GM23248 (cell line): Measurements from ENCODE around the gene GREB1. TPM values are rescaled to one million over a fixed set of nuclear protein-coding genes. Genes with fewer than 3 reads are reported as not detected.

Source experiments
- DNase-seq: peaks from one replicate; pipeline ENCODE4 v3.0.0-alpha.2; 2015
- H2AFZ ChIP-seq: fragments of 200-600 bp; sonication (generic); 2 replicates; pipeline ENCODE4 v1.6.1; 2016; ENCODE audit warnings: antibody characterized with exemption
- H3F3A ChIP-seq: fragments of 200-600 bp; sonication (generic); 2 replicates; pipeline ENCODE4 v1.6.1; 2016; ENCODE audit warnings: mild to moderate bottlenecking, antibody characterized with exemption, mixed run types; ENCODE audit not compliant: insufficient read depth
- H3K27ac ChIP-seq: fragments of 200-600 bp; sonication (generic); 2 replicates; pipeline ENCODE4 v1.5.1; 2016; ENCODE audit warnings: mild to moderate bottlenecking
- H3K27me3 ChIP-seq: fragments of 200-600 bp; sonication (generic); replicated peaks from 2 replicates; pipeline ENCODE4 v1.6.1; 2016; ENCODE audit warnings: mild to moderate bottlenecking; ENCODE audit not compliant: insufficient read depth
- H3K36me3 ChIP-seq: fragments of 200-600 bp; sonication (generic); 2 replicates; pipeline ENCODE4 v1.6.1; 2016; ENCODE audit warnings: low read depth, mild to moderate bottlenecking
- H3K4me1 ChIP-seq: fragments of 200-600 bp; sonication (generic); 2 replicates; pipeline ENCODE4 v1.6.1; 2016; ENCODE audit warnings: mild to moderate bottlenecking; ENCODE audit not compliant: insufficient read depth
- H3K4me2 ChIP-seq: fragments of 200-600 bp; sonication (generic); one replicate; pipeline ENCODE4 v1.6.1; 2016; ENCODE audit warnings: mild to moderate bottlenecking; ENCODE audit not compliant: unreplicated experiment
- H3K4me3 ChIP-seq: fragments of 200-600 bp; sonication (generic); 2 replicates; pipeline ENCODE4 v1.5.1; 2016; ENCODE audit warnings: mild to moderate bottlenecking
- H3K79me2 ChIP-seq: fragments of 200-600 bp; sonication (generic); 2 replicates; pipeline ENCODE4 v1.6.1; 2016; ENCODE audit warnings: mild to moderate bottlenecking; ENCODE audit not compliant: insufficient read depth
- H3K9ac ChIP-seq: fragments of 200-600 bp; sonication (generic); 2 replicates; pipeline ENCODE4 v1.6.1; 2016; ENCODE audit warnings: mild to moderate bottlenecking
- H3K9me2 ChIP-seq: fragments of 200-600 bp; sonication (generic); 2 replicates; pipeline ENCODE4 v1.6.1; 2016; ENCODE audit warnings: mixed run types, mild to moderate bottlenecking, moderate library complexity; ENCODE audit not compliant: insufficient read depth
- H3K9me3 ChIP-seq: fragments of 200-600 bp; sonication (generic); one replicate; pipeline ENCODE4 v1.6.1; 2017; ENCODE audit warnings: low read depth
- H4K20me1 ChIP-seq: fragments of 200-600 bp; sonication (generic); 2 replicates; pipeline ENCODE4 v1.6.0; 2016; ENCODE audit not compliant: insufficient read depth
- EZH2 ChIP-seq: fragments of 200-600 bp; sonication (generic); IDR thresholded peaks from 2 replicates; pipeline ENCODE4 v1.6.1; 2018; ENCODE audit warnings: antibody characterized with exemption, mild to moderate bottlenecking; ENCODE audit not compliant: insufficient read depth, poor library complexity, severe bottlenecking
- EZH2phosphoT487 ChIP-seq: fragments of 200-600 bp; sonication (generic); IDR thresholded peaks from 2 replicates; pipeline ENCODE4 v1.6.1; 2018; ENCODE audit warnings: antibody characterized with exemption, moderate library complexity, mild to moderate bottlenecking, low read depth; ENCODE audit not compliant: insufficient read depth
- WGBS, 2 experiments: methylation state at CpG; one replicate each; pipeline ENCODE4 v1.1.6; 2015 to 2017; ENCODE audit warnings: low lambda C conversion rate in 2 of 2, low coverage in 1 of 2; ENCODE audit errors: missing lambda C conversion rate in 2 of 2; 5-methylcytosine and 5-hydroxymethylcytosine counted together
- in situ Hi-C: fragments of 300-500 bp; cut with MboI; formaldehyde crosslinking; loops from 2 replicates; pipeline ENCODE4 v1.15.0; 2020
- polyA plus RNA-seq: library from polyadenylated mRNA; unstranded; fragments of >200 nt; fragmentation: Nextera tagmentation; extraction: Ambion mirVana; gene quantifications from 2 replicates; pipeline ENCODE4 v1.2.1, GENCODE V29; 2016
- total RNA-seq: library from RNA; depleted of rRNA; stranded (reverse); fragments of >200 nt; shearing (Covaris generic); gene quantifications from 2 replicates; pipeline ENCODE4 v1.2.3, GENCODE V29; 2014

The GREB1 gene
- total and polyA plus RNA-seq, 2 experiments from 2014 or later: not detected

DNA sequence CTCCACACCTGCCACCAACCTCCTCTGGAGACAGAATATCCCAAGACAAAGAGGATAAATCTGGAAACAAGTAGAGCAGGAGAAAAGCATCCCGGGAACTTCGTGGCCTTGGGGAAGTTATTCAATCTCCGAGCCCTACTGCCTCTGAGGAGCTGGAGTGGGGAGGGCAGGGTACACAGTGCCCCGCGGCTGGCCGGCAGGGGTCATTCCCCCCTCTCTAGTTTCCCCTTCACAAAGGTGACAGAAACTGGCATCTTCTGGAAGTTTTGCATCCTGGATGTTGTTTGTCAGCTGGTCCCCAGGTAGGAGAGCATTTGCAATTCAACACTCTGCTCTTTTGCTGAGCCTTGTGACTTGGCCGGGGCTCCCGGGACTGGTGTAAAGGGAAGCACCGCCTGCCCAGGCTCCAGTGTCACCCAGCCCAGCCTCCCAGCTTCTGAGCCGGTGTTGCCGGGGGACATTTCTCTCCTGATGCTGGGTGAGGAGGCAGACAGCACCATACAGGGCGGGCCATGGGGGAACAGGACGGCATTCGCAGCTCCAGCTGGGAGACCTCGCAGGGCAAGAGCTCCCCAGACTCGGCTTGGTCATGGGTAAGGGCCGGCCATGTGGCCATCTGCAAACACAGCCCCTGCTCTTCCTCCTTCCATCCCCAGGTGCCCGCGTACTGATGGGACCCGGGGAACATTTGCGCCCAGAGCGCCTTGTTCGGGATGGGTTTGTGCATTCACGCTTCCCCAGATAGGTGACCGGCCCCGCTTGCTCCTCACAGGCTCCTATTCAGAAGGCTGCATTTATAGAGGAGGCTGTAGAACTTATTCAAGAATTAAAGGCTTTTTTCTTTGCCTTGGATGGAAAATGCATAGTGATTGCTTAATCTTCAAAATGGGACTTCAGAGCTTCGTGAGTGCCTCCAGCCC, 143.6 kb downstream of the GREB1 start:
- no peak for DNase-seq
- no peaks in the 10 kb centered on the region for H3K79me2 ChIP-seq
- WGBS, 2 experiments: 30 to 33% methylated on average over 27 of the region's 27 CpGs
- H3K36me3 ChIP-seq: no peaks in the 10 kb centered on the region
- in situ Hi-C loops: no loop called here
- peaks cover 54% of the 10 kb centered on the region for H3K27me3 ChIP-seq
- H3K27ac ChIP-seq: no peak overlapping the region
- no peak overlapping the region for H3K4me3 ChIP-seq
- H3K4me1 ChIP-seq: no peaks in the 10 kb centered on the region
- no peaks in the 10 kb centered on the region for H4K20me1 ChIP-seq
- H3F3A ChIP-seq: no peaks in the 10 kb centered on the region
- H3K9me3 ChIP-seq: no peaks in the 10 kb centered on the region
- TF ChIP-seq EZH2phosphoT487 (no peak), EZH2 (no peak)
- no peaks in the 10 kb centered on the region for H3K9me2 ChIP-seq
- no peak overlapping the region for H3K4me2 ChIP-seq
- no peak overlapping the region for H3K9ac ChIP-seq
- H2AFZ ChIP-seq: no peak overlapping the region

DNA sequence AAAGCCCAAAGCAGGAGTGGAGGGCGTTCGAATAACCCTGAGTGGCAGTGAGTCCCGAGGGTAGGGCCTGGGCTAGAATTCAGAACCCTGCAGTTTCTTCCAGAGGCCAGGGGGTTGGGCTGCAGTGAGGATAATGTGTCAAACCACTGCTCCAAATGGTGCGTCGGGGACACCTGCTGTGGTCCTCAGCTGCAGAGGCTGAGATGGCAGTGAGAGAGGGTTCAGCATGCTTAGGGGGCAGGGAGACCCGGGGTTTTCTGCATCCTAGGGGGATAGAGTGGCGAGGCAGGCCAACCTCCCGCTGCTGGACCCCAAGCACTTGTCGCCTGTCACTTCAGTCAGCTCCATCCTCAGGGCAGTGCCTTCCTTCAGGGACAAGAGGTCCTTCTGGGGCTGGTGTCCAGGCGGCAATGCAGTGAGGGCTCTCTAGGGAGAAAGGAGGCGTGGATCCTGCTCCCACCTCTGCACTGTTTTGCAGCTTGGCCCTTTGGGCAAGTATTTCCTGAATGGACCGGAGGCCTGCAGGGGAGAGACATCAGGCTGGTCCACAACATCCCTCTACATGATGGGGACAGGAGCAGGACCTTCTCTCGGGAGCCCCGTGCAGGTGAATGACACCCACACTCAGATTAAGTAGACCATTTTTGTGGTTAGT, 144.6 kb downstream of the GREB1 start:
- Histone ChIP-seq H3K9me2 (no peaks in the 10 kb centered on the region), H3K27ac (no peak overlapping the region), H2AFZ (no peak overlapping the region), H4K20me1 (no peaks in the 10 kb centered on the region), H3K9ac (no peak overlapping the region), H3K4me1 (no peaks in the 10 kb centered on the region), H3K79me2 (no peaks in the 10 kb centered on the region), H3K4me2 (no peak overlapping the region), H3K27me3 (peaks cover 53% of the 10 kb centered on the region), H3K9me3 (no peaks in the 10 kb centered on the region), H3K36me3 (no peaks in the 10 kb centered on the region), H3F3A (no peaks in the 10 kb centered on the region), H3K4me3 (no peak overlapping the region)
- 49 to 57% methylated on average over 14 of the region's 14 CpGs for WGBS, 2 experiments
- TF ChIP-seq EZH2 (no peak), EZH2phosphoT487 (no peak)
- in situ Hi-C loops: no loop called here
- DNase-seq: no peak

DNA sequence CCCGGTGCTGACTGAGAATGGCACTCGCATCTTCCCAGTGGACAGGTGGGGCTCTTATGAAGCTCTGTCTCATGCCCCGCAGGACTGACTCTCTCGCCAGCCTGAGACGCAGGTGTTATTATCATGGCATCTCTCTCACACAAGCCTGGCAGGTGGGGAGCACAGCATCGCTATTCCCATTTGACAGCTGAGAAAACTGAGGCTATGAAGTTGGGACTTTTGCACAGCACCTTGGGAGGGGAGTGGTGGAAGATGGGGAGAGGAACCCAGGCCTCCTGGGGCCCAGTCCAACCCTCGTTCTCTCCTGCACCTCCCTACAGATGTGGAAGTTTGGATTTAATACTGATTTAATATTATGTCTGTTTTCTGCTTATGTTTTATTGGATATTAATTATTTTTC, 145.2 kb downstream of the GREB1 start:
- no peak overlapping the region for H3K4me3 ChIP-seq
- no peaks in the 10 kb centered on the region for H3K4me1 ChIP-seq
- H3K9ac ChIP-seq: no peak overlapping the region
- in situ Hi-C loops: no loop called here
- no peaks in the 10 kb centered on the region for H3F3A ChIP-seq
- H3K79me2 ChIP-seq: no peaks in the 10 kb centered on the region
- H3K9me2 ChIP-seq: no peaks in the 10 kb centered on the region
- no peak overlapping the region for H3K4me2 ChIP-seq
- no peaks in the 10 kb centered on the region for H3K36me3 ChIP-seq
- peaks cover 53% of the 10 kb centered on the region for H3K27me3 ChIP-seq
- no peak for DNase-seq
- no peak overlapping the region for H3K27ac ChIP-seq
- no peak for TF ChIP-seq EZH2
- TF ChIP-seq EZH2phosphoT487: no peak
- 57 to 59% methylated on average over 7 of the region's 7 CpGs for WGBS, 2 experiments
- no peak overlapping the region for H2AFZ ChIP-seq
- no peaks in the 10 kb centered on the region for H4K20me1 ChIP-seq
- no peaks in the 10 kb centered on the region for H3K9me3 ChIP-seq

DNA sequence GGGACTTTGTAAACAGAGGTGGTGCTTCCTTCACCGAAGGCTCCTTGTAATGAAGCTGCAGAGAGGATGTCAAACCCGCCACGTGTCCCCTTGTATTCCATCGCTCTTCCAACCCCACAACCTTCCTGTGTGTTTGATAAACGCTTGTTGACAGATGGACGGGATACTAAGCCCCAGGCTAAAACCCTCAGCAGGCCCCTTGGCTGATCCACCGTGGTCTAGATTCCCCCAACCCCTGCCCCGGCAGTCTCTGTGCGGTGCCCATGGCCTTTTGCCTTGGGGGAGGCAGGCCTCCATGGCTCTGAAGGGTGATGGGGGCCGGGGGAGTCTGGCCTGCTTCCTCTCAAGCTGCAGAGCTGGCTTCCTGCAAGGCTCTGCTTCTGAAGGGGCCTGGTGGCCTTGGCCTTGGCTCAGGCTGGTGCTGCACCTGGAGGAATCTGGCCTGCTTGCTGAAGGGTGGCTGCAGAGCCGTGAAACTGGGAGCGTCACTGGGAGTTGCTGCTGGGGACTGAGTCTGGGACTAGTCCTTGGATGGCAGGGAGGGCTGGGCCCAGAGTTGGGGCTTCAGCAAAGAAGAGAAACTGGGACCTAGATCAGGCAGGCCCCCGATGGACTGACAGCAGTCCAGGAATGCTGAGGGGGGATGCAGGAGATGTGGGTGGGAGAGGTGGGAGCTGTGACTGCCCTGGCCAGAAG, 145.8 kb downstream of the GREB1 start:
- TF ChIP-seq EZH2phosphoT487 (no peak), EZH2 (no peak)
- Histone ChIP-seq H3K9me2 (no peaks in the 10 kb centered on the region), H3K9ac (no peak overlapping the region), H3K79me2 (no peaks in the 10 kb centered on the region), H3K27ac (no peak overlapping the region), H3K4me1 (no peaks in the 10 kb centered on the region), H3K4me2 (no peak overlapping the region), H4K20me1 (no peaks in the 10 kb centered on the region), H3K36me3 (no peaks in the 10 kb centered on the region), H3K27me3 (peaks cover 51% of the 10 kb centered on the region), H2AFZ (no peak overlapping the region), H3K9me3 (no peaks in the 10 kb centered on the region), H3F3A (no peaks in the 10 kb centered on the region), H3K4me3 (no peak overlapping the region)
- WGBS, 2 experiments: 70 to 73% methylated on average over 13 of the region's 13 CpGs
- in situ Hi-C loops: no loop called here
- no peak for DNase-seq
